Measurements from ENCODE around the gene SPEF2.
"Not testable (repeated sequence)": the region's sequence is repeated elsewhere in the genome, so short reads cannot be mapped to it uniquely, and the experiment has no call there.

The SPEF2 gene

GRCh38 chr5:35821513-35821912, 203.8 kb downstream of the SPEF2 start:
- no peak for DNase-seq (ENCODE audit: low read depth)

DNA sequence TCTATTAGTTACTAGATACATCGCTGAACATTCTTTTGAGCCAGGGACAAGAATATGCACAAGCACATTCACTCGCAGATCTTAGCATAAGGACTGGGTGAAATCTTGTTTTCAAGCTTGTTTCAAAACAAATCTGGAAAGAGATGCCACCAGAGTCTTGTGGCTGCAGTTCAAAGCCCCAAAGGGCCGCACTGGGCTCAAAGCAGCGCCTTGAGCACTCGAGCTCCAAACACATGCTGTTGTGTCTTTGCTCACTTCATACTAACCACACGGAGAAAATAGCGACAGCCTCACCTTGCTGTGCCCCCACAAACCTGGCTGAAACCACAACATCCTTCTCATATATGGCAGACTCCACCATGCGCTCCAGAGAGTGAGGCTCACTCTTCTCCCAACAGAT, 204.8 kb downstream of the SPEF2 start:
- no peak for DNase-seq (ENCODE audit: low read depth)

- DNase-seq (ENCODE audit: low read depth): no peak
Observed at GRCh38 chr5:35823347-35824098, 205.9 kb downstream of the SPEF2 start.

DNA sequence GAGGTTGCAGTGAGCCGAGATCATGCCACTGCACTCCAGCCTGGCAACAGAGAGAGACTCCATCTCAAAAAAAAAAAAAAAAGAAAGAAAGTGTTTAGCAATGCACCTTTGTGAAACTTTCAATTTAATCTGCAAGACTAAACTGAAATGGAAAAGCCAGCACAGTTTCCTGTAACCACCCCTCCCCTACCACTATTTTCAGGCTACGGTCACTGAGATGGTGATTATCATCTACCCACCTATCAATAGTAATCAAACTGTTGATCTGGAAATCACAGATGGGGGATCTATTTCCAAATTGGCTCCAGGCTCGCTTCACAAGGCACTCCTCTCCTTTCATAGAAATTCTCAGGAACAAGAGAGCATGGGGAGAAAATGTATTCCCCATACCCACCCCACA, 208.4 kb downstream of the SPEF2 start:
- no peak for DNase-seq (ENCODE audit: low read depth)

DNA sequence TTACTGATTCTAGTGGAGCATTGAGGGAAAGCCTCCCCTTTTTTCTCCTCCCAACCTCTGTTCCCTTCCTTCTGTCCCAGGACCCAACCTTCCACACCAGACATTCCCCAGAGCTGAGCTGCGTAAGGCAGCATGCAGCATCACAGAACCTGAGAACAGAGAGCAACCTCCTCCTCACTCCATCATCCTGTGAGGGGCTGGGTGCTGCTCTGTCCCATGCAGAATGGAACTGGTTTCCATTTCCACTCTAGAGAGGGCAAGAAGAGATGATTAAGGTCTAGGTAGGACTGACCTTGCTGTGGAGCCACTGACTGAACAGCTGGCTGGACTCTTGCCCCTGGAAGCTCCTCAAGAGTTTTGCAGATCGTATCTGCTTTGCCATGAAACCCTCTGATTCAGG, 208.9 kb downstream of the SPEF2 start:
- DNase-seq (ENCODE audit: low read depth): no peak

DNA sequence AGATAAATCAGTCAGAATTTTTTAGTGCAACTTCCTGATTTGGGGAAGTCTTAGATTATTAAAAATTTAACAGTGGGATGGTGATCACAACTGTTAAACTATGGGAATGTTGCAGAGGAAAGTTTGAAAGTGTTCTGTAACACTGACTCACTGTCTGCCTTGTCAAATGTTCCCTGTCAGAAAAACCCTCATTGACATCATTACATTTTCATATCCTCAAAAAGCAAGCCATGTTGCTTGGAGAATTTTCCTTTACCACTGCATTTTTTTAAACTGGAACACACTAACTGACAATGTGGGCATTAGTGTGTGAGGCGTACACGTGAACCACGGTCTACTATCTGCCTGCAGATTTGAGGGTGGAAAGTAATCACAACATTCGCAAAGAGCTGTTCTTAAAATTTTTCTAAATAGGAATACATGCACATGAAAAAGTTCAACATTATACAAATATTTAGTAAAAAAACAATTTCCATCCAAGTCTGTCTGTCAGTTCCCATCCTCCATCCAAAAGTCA, 210.5 kb downstream of the SPEF2 start:
- no peak for DNase-seq (ENCODE audit: low read depth)

GRCh38 chr5:35830587-35830986, 212.9 kb downstream of the SPEF2 start:
- DNase-seq (ENCODE audit: low read depth): no peak

GRCh38 chr5:35832762-35833161, 215.1 kb downstream of the SPEF2 start:
- DNase-seq (ENCODE audit: low read depth): no peak

DNA sequence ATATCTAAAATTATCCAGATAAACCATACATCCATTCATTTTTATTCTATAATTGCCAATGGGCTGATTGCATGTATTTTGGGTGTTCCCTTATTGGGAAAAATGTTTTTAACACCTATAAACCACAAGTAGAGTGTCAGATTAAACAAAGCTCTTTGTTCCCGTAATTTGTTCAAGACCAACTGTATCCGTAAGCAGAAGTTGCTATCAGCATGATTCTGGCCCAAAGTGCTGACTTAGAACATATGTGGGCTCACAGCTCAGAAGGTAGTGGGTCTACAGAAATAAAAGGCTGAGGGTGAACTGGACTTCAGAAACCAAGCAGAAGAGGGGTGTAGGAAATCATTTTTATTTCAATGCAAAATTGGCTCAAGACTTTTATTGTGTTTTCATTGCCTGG, 215.6 kb downstream of the SPEF2 start:
- DNase-seq (ENCODE audit: low read depth): no peak

DNA sequence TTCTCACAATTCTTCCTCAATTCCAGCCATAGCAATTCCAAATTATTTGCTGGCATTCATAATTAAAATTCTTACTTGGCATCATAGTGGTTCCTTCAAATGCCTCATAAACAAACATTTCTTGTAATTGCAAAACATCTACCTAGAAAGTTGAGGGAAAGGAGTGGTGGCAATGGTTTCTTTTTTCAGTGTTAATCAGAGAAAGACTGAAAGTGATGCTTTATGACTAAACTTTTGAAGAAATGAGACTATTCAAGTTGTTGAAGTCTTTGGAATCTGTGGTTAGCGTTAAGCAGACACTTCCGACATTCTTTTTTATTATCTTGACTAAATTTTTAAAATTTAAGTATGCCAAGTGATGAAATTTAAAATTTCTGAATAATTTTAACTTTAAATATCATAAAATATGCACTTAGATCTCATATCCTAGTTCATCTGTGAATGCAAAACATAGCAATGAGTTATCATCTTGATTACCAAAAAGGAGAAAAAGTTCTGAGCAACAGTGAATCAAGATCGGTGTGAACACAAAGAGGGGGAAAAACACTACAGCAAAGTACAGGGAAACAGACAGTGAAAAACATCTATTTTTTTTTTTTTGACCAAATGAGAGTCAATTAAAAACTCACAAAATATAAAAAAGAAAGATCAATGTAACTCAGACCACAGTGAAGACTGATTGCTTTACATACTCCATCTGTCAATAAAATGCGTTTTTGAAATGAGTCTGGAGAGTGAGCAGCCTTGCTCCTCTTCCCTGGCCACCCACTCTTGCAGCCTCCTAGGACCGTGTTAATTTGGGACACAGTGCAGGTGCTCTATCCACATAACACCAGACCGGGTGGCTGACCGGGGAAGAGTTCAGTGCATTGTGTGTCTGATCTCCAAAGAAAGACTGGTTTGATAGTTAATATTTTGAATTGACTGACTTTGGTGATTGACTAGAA, 218.4 kb downstream of the SPEF2 start:
- no peak for DNase-seq (ENCODE audit: low read depth)

GRCh38 chr5:35838370-35839042, 220.8 kb downstream of the SPEF2 start:
- DNase-seq (ENCODE audit: low read depth): no peak

GRCh38 chr5:35842856-35843255, 225.2 kb downstream of the SPEF2 start:
- no peak for DNase-seq (ENCODE audit: low read depth)

DNA sequence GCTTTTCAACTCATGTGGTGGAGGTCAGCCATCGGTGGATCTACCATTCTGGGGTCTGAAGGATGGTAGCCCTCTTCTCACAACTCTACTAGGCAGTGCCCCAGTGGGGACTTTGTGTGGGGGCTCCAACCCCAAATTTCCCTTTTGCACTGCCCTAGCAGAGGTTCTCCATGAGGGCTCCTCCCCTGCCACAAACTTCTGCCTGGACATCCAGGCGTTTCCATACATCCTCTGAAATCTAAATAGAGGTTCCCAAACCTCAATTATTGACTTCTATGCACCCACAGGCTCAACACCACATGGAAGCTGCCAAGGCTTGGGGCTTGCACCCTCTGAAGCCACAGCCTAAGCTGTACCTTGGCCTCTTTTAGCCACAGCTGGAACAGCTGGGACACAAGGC, 227.8 kb downstream of the SPEF2 start:
- DNase-seq (ENCODE audit: low read depth): not testable (repeated sequence)

GRCh38 chr5:35847491-35847890, 229.8 kb downstream of the SPEF2 start:
- DNase-seq (ENCODE audit: low read depth): no peak

GRCh38 chr5:35847961-35848360, 230.3 kb downstream of the SPEF2 start:
- DNase-seq (ENCODE audit: low read depth): no peak

GRCh38 chr5:35849860-35850259, 232.2 kb downstream of the SPEF2 start:
- DNase-seq (ENCODE audit: low read depth): no peak

GRCh38 chr5:35850967-35851680, 233.5 kb downstream of the SPEF2 start:
- DNase-seq (ENCODE audit: low read depth): no peak

- DNase-seq (ENCODE audit: low read depth): no peak
Observed at GRCh38 chr5:35852084-35852734, 234.5 kb downstream of the SPEF2 start.

GRCh38 chr5:35852773-35853172, 235.1 kb downstream of the SPEF2 start:
- DNase-seq (ENCODE audit: low read depth): no peak

DNA sequence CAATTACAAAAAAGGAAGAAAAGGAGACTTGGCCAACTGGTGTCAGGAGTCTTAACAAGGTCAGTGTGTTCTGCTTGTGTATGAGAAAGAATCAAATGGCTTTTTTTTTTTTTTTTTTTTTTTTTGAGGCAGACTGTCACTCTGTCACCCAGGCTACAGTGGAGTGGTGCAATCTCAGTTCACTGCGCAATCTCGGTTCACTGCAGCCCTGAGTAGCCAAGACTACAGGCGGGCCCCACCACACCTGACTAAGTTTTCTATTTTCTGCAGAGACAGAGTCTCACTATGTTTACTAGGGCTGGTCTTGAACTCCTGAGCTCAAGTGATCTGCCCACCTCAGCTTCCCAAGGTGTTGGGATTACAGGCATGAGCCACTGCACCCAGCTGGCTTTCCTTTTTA, 236.0 kb downstream of the SPEF2 start:
- no peak for DNase-seq (ENCODE audit: low read depth)

DNA sequence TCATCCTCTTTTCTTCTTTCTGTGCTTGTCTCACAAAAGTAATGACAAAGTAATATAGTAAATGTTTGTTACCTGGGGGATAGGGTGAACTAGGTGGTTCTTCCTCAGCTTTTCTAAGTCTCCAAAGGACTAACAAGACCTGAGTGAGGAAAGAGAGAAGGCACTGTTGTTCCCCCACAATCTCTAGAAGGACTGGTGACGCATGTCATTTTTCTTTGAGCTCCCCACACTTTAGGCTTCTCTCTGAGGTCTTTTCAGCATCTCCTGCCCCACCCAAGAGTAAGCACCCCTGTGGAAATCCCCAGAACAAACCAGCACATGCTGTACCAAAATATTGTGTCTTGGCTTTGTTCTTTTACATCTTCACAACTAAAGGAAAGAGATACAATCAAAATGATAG, 236.6 kb downstream of the SPEF2 start:
- DNase-seq (ENCODE audit: low read depth): peak; percentile 64
